Fibroblast of lung (primary cell): ENCODE measurements around the gene MRAS. TPM values are rescaled to one million over a fixed set of nuclear protein-coding genes. Genes with fewer than 3 reads are reported as not detected.

Experiments used
- DNase-seq, 2 donors: peaks; one replicate each; pipeline versions ENCODE4 v3.0.0 to v3.0.0-alpha.2; 2010; ENCODE audit warnings: low read depth in 2 of 2
- H2AFZ ChIP-seq: 2 replicates; pipeline ENCODE4 v1.5.1; 2012; ENCODE audit warnings: low read length, control low read depth, inconsistent platforms
- H3K27ac ChIP-seq: 2 replicates; pipeline ENCODE4 v1.5.1; 2011; ENCODE audit warnings: low read length, control low read depth; ENCODE audit not compliant: insufficient read depth
- H3K27me3 ChIP-seq: 2 replicates; pipeline ENCODE4 v1.5.1; 2011; ENCODE audit warnings: mild to moderate bottlenecking, low read length; ENCODE audit not compliant: control insufficient read depth, insufficient read depth
- H3K36me3 ChIP-seq: 2 replicates; pipeline ENCODE4 v1.5.1; 2011; ENCODE audit warnings: low read length; ENCODE audit not compliant: control insufficient read depth, insufficient read depth
- H3K4me1 ChIP-seq: 2 replicates; pipeline ENCODE4 v1.5.1; 2011; ENCODE audit warnings: low read length; ENCODE audit not compliant: control insufficient read depth, insufficient read depth; ENCODE audit errors: extremely low read depth
- H3K4me2 ChIP-seq: 2 replicates; pipeline ENCODE4 v1.5.1; 2011; ENCODE audit warnings: low read length, control low read depth; ENCODE audit not compliant: insufficient read depth; ENCODE audit errors: extremely low read depth
- H3K4me3 ChIP-seq, 4 experiments: fragments of 200-600 bp in 1 of 4; sonication (generic) in 1 of 4; replicated peaks in 1 of 4; 2 replicates each; pipeline ENCODE4 v1.5.1; 2011 to 2016; ENCODE audit warnings: low read length in 4 of 4, low read depth in 3 of 4, mild to moderate bottlenecking in 3 of 4, control low read depth in 2 of 4, inconsistent platforms in 1 of 4, mixed read lengths in 1 of 4; ENCODE audit not compliant: insufficient read depth in 1 of 4; ENCODE audit errors: control extremely low read depth in 1 of 4
- H3K79me2 ChIP-seq: 2 replicates; pipeline ENCODE4 v1.5.1; 2012; ENCODE audit warnings: mild to moderate bottlenecking, low read length, inconsistent platforms; ENCODE audit not compliant: control insufficient read depth, insufficient read depth
- H3K9ac ChIP-seq: 2 replicates; pipeline ENCODE4 v1.5.1; 2011; ENCODE audit warnings: mild to moderate bottlenecking, low read length, control low read depth; ENCODE audit not compliant: insufficient read depth
- H3K9me3 ChIP-seq: 2 replicates; pipeline ENCODE4 v1.5.1; 2012; ENCODE audit warnings: low read depth, low read length; ENCODE audit not compliant: control insufficient read depth, insufficient read depth
- H4K20me1 ChIP-seq: 2 replicates; pipeline ENCODE4 v1.5.1; 2011; ENCODE audit warnings: low read length; ENCODE audit not compliant: control insufficient read depth, insufficient read depth; ENCODE audit errors: extremely low read depth
- EZH2 ChIP-seq: IDR thresholded peaks from 2 replicates; pipeline ENCODE4 v1.5.1; 2012; ENCODE audit warnings: low read length, control low read depth, mild to moderate bottlenecking; ENCODE audit errors: missing control alignments
- polyA plus RNA-seq, 2 donors: library from polyadenylated mRNA; depleted of rRNA in 1 of 2; stranded (reverse) in 1 of 2; unstranded in 1 of 2; fragments of >200 nt; gene quantifications; 2 replicates each; pipeline ENCODE4 v1.2.1, GENCODE V29; 2011 to 2012; ENCODE audit warnings: missing spikeins in 1 of 2
- total RNA-seq: library from RNA; depleted of rRNA; stranded (reverse); fragments of >200 nt; gene quantifications from 2 replicates; pipeline ENCODE4 v1.2.1, GENCODE V29; 2014
- TF ChIP-seq, protein P1 (sequence below), 2 donors: IDR thresholded peaks in 1 of 2; conservative IDR thresholded peaks in 1 of 2; 1 replicate in 1 of 2; 2 replicates in 1 of 2; pipeline ENCODE4 v1.5.1; 2011 to 2012; ENCODE audit warnings: low read length in 2 of 2, control low read depth in 1 of 2, inconsistent platforms in 1 of 2, low read depth in 1 of 2, mild to moderate bottlenecking in 1 of 2

The MRAS gene
- total and polyA plus RNA-seq, 2 donors (not counting 1 experiment from before 2014, with no cell fraction given): 35.3 to 73.0 TPM

DNA sequence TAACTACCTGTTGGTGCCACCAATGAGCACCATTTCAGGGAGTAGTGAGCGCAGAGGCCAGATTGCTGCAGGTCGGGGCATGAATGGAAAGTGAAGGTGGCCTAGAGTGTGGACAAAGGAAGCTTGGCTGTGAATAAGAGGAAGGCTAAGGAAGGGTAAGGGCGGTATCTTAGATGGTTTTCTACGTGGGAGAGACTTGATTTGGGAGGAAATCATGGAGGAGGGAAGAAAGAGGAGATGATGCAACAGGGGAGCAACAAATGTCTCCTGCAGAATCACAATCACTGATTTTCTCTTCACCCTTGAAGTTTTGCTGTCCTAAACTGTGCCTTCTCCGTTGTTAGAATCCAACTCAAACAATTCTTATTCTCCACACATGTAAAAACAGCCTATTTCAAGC lies 40.5 kb upstream of the MRAS start:
- H3K4me2 ChIP-seq: no peak overlapping the region
- no peak overlapping the region for H2AFZ ChIP-seq
- TF ChIP-seq, protein P1, sequence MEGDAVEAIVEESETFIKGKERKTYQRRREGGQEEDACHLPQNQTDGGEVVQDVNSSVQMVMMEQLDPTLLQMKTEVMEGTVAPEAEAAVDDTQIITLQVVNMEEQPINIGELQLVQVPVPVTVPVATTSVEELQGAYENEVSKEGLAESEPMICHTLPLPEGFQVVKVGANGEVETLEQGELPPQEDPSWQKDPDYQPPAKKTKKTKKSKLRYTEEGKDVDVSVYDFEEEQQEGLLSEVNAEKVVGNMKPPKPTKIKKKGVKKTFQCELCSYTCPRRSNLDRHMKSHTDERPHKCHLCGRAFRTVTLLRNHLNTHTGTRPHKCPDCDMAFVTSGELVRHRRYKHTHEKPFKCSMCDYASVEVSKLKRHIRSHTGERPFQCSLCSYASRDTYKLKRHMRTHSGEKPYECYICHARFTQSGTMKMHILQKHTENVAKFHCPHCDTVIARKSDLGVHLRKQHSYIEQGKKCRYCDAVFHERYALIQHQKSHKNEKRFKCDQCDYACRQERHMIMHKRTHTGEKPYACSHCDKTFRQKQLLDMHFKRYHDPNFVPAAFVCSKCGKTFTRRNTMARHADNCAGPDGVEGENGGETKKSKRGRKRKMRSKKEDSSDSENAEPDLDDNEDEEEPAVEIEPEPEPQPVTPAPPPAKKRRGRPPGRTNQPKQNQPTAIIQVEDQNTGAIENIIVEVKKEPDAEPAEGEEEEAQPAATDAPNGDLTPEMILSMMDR (conservative IDR thresholded peaks at IDR 0.05 in 1 of 2, IDR thresholded peaks at IDR 0.05 in 1 of 2; ENCODE audit: low read depth in 1 of 2, low read length in 2 of 2): no peak
- TF ChIP-seq EZH2: no peak
- H3K4me1 ChIP-seq: no peaks in the 10 kb centered on the region
- H3K79me2 ChIP-seq: no peaks in the 10 kb centered on the region
- no peak overlapping the region for H3K27ac ChIP-seq
- H3K36me3 ChIP-seq: no peaks in the 10 kb centered on the region
- H3K27me3 ChIP-seq: no peaks in the 10 kb centered on the region
- H4K20me1 ChIP-seq: no peaks in the 10 kb centered on the region
- no peak overlapping the region for H3K4me3 ChIP-seq
- H3K9me3 ChIP-seq: no peaks in the 10 kb centered on the region
- DNase-seq: no peak
- no peak overlapping the region for H3K9ac ChIP-seq

DNA sequence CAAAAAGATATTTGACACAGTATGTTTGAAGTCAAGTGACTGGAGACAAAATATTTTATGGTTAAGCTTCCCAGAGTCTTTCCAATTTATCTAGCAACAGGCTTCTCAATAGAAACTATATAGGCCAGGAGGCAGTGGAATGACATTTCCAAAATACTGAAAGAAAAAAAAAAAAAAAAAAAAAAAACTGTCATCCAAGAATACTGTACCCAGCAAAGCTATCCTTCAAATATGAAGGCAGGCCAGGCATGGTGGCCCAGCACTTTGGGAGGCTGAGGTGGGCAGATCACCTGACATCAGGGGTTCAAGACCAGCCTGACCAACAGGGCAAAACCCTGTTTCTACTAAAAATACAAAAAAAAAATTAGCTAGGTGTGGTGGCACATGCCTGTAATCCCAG lies 39.6 kb upstream of the MRAS start:
- no peak for TF ChIP-seq EZH2
- TF ChIP-seq, protein P1 (conservative IDR thresholded peaks at IDR 0.05 in 1 of 2, IDR thresholded peaks at IDR 0.05 in 1 of 2; ENCODE audit: low read depth in 1 of 2, low read length in 2 of 2): no peak

DNA sequence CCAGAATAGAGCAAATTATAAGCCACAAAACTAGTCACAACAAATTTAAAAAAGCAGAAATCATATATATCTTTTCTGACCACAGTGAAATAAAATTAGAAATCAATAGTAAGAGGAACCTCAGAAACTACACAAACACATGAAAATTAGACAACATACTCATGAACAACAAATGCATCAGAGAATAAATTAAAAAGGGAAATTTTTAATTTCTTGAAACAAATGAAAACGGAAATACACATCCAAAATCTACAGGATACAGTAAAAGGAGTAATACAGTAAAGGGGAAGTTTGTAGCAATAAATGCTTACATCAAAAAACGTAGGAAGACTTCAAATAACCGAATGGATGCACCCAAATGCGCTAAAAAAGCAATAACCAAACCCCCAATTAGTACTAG lies 37.9 kb upstream of the MRAS start:
- H3K36me3 ChIP-seq: no peaks in the 10 kb centered on the region
- no peak overlapping the region for H3K4me2 ChIP-seq
- H2AFZ ChIP-seq: no peak overlapping the region
- no peaks in the 10 kb centered on the region for H3K9me3 ChIP-seq
- TF ChIP-seq, protein P1 (conservative IDR thresholded peaks at IDR 0.05 in 1 of 2, IDR thresholded peaks at IDR 0.05 in 1 of 2; ENCODE audit: low read depth in 1 of 2, low read length in 2 of 2): no peak
- no peak for TF ChIP-seq EZH2
- no peaks in the 10 kb centered on the region for H4K20me1 ChIP-seq
- H3K27ac ChIP-seq: no peak overlapping the region
- H3K27me3 ChIP-seq: peaks cover 2% of the 10 kb centered on the region
- DNase-seq: no peak
- H3K9ac ChIP-seq: no peak overlapping the region
- H3K4me1 ChIP-seq: no peaks in the 10 kb centered on the region
- no peak overlapping the region for H3K4me3 ChIP-seq
- no peaks in the 10 kb centered on the region for H3K79me2 ChIP-seq

More for the DNA sequence above, 39.6 kb upstream of the MRAS start:
- H3K4me1 ChIP-seq: no peaks in the 10 kb centered on the region
- H3K4me2 ChIP-seq: no peak overlapping the region
- H3K9ac ChIP-seq: no peak overlapping the region
- H4K20me1 ChIP-seq: no peaks in the 10 kb centered on the region
- H3K9me3 ChIP-seq: no peaks in the 10 kb centered on the region
- no peak overlapping the region for H3K4me3 ChIP-seq
- H3K27me3 ChIP-seq: peaks cover 2% of the 10 kb centered on the region
- no peaks in the 10 kb centered on the region for H3K36me3 ChIP-seq
- no peak overlapping the region for H3K27ac ChIP-seq
- no peak for DNase-seq
- no peaks in the 10 kb centered on the region for H3K79me2 ChIP-seq
- H2AFZ ChIP-seq: no peak overlapping the region
